H1 (cell line): ENCODE data around the gene CHD5. TPM values are rescaled to one million over a fixed set of nuclear protein-coding genes. Genes with fewer than 3 reads are reported as not detected.

ENCODE experiments used
- CTCF ChIA-PET: fragments of 300-600 bp; sonication (Branson Sonifier 250); formaldehyde crosslinking; loops from one replicate; lab custom pipeline; 2021; ENCODE audit not compliant: partially characterized antibody; lab: Charles Lee
- POLR2A ChIA-PET: fragments of 300-600 bp; sonication (Branson Sonifier 250); formaldehyde crosslinking; loops from one replicate; lab custom pipeline; 2021; ENCODE audit warnings: inconsistent platforms; ENCODE audit not compliant: partially characterized antibody; lab: Charles Lee
- DNase-seq, 2 experiments: peaks; one replicate each; pipeline versions ENCODE4 v3.0.0 to v3.0.0-alpha.2; 2010 to 2022; ENCODE audit warnings: low spot score in 2 of 2, low read depth in 1 of 2, mixed read lengths in 1 of 2
- FAIRE-seq: peaks from 2 replicates; lab custom pipeline; 2011; peaks lifted over from hg19 to GRCh38; lab: Jason Lieb, UNC
- H2AFZ ChIP-seq: 2 replicates; pipeline ENCODE4 v1.8.1; 2012; ENCODE audit warnings: low read length, inconsistent platforms
- H2AK5ac ChIP-seq: 2 replicates; pipeline ENCODE4 v1.6.1; 2013; ENCODE audit warnings: low read depth, low read length
- H2BK120ac ChIP-seq: replicated peaks from 2 replicates; pipeline ENCODE3; 2013; ENCODE audit warnings: low read depth, low read length, inconsistent platforms
- H2BK12ac ChIP-seq: 2 replicates; pipeline ENCODE4 v1.6.1; 2013; ENCODE audit warnings: low read depth, low read length
- H2BK15ac ChIP-seq: 2 replicates; pipeline ENCODE4 v1.6.1; 2013; ENCODE audit warnings: low read length
- H2BK20ac ChIP-seq: 2 replicates; pipeline ENCODE4 v1.6.1; 2013; ENCODE audit warnings: low read length
- H2BK5ac ChIP-seq: 2 replicates; pipeline ENCODE4 v1.6.1; 2013; ENCODE audit warnings: low read depth, low read length
- H3K14ac ChIP-seq: 2 replicates; pipeline ENCODE4 v1.6.1; 2013; ENCODE audit warnings: inconsistent platforms; ENCODE audit not compliant: insufficient read length
- H3K18ac ChIP-seq: 2 replicates; pipeline ENCODE4 v1.6.1; 2013; ENCODE audit warnings: low read length; ENCODE audit errors: extremely low read depth
- H3K23ac ChIP-seq: 2 replicates; pipeline ENCODE4 v1.6.1; 2013; ENCODE audit warnings: inconsistent platforms; ENCODE audit not compliant: insufficient read length
- H3K23me2 ChIP-seq: 2 replicates; pipeline ENCODE4 v1.6.1; 2013; ENCODE audit warnings: low read depth, low read length
- H3K27ac ChIP-seq: 2 replicates; pipeline ENCODE4 v1.6.1; 2011; ENCODE audit warnings: low read depth, low read length, inconsistent platforms
- H3K27me3 ChIP-seq, 4 experiments: replicated peaks in 1 of 4; 1 replicate in 1 of 4; 2 replicates in 3 of 4; pipeline versions ENCODE4 v1.6.1 to v1.8.1; 2011 to 2013; ENCODE audit warnings: low read length in 3 of 4, mild to moderate bottlenecking in 3 of 4, inconsistent platforms in 2 of 4, mixed read lengths in 2 of 4, moderate library complexity in 1 of 4; ENCODE audit not compliant: control insufficient read depth in 3 of 4, insufficient read depth in 3 of 4; ENCODE audit errors: extremely low read depth in 1 of 4
- H3K36me3 ChIP-seq, 4 experiments: 2 replicates each; pipeline versions ENCODE4 v1.6.1 to v1.8.1; 2011 to 2013; ENCODE audit warnings: mild to moderate bottlenecking in 4 of 4, low read length in 3 of 4, moderate library complexity in 2 of 4, control low read depth in 1 of 4, inconsistent platforms in 1 of 4; ENCODE audit not compliant: insufficient read depth in 4 of 4, control insufficient read depth in 2 of 4
- H3K4ac ChIP-seq: replicated peaks from 2 replicates; pipeline ENCODE3; 2013; ENCODE audit warnings: low read length, low read depth, mixed read lengths, inconsistent platforms; ENCODE audit not compliant: insufficient read length
- H3K4me1 ChIP-seq, 4 experiments: replicated peaks in 1 of 4; 1 replicate in 1 of 4; 2 replicates in 3 of 4; pipeline versions ENCODE4 v1.6.1 to v1.8.1; 2011 to 2013; ENCODE audit warnings: low read length in 3 of 4, inconsistent platforms in 2 of 4, mixed read lengths in 1 of 4; ENCODE audit not compliant: insufficient read depth in 4 of 4, control insufficient read depth in 3 of 4
- H3K4me2 ChIP-seq, 2 experiments: 2 replicates each; pipeline versions ENCODE4 v1.6.1 to v1.8.1; 2011 to 2013; ENCODE audit warnings: low read depth in 2 of 2, low read length in 2 of 2, control low read depth in 1 of 2, inconsistent platforms in 1 of 2, mild to moderate bottlenecking in 1 of 2; ENCODE audit not compliant: insufficient read depth in 1 of 2
- H3K4me3 ChIP-seq, 4 experiments: fragments of 200-600, 300-600 bp in 1 of 4; sonication (generic), shearing (Covaris generic), sonication (Bioruptor Twin) in 1 of 4; 2 replicates each; pipeline versions ENCODE4 v1.5.1 to v1.8.1; 2011 to 2016; ENCODE audit warnings: low read length in 4 of 4, low read depth in 3 of 4, control low read depth in 2 of 4, inconsistent platforms in 2 of 4, mild to moderate bottlenecking in 2 of 4, mixed read lengths in 1 of 4, moderate library complexity in 1 of 4; ENCODE audit not compliant: insufficient read depth in 2 of 4; ENCODE audit errors: extremely low read depth in 1 of 4
- H3K56ac ChIP-seq: replicated peaks from 2 replicates; pipeline ENCODE3; 2013; ENCODE audit warnings: low read depth, mild to moderate bottlenecking, mixed read lengths, low read length, inconsistent platforms; ENCODE audit not compliant: insufficient read length
- H3K79me1 ChIP-seq: 2 replicates; pipeline ENCODE4 v1.6.1; 2013; ENCODE audit warnings: low read depth, low read length, control low read depth
- H3K79me2 ChIP-seq, 2 experiments: 2 replicates each; pipeline versions ENCODE4 v1.6.1 to v1.8.1; 2012 to 2013; ENCODE audit warnings: low read length in 2 of 2, mild to moderate bottlenecking in 2 of 2, inconsistent platforms in 1 of 2; ENCODE audit not compliant: insufficient read depth in 2 of 2, control insufficient read depth in 1 of 2
- H3K9ac ChIP-seq, 4 experiments: replicated peaks in 1 of 4; 1 replicate in 1 of 4; 2 replicates in 3 of 4; pipeline versions ENCODE4 v1.6.1 to v1.8.1; 2011 to 2013; ENCODE audit warnings: low read depth in 3 of 4, low read length in 3 of 4, control low read depth in 2 of 4, mild to moderate bottlenecking in 2 of 4, moderate library complexity in 2 of 4, inconsistent platforms in 1 of 4; ENCODE audit errors: extremely low read depth in 1 of 4
- H3K9me3 ChIP-seq, 2 experiments: 2 replicates each; pipeline versions ENCODE4 v1.6.1 to v1.8.1; 2012 to 2013; ENCODE audit warnings: mild to moderate bottlenecking in 2 of 2, moderate library complexity in 2 of 2, control low read depth in 1 of 2, inconsistent platforms in 1 of 2, low read depth in 1 of 2, low read length in 1 of 2, mixed read lengths in 1 of 2; ENCODE audit not compliant: insufficient read depth in 2 of 2
- H4K20me1 ChIP-seq, 2 experiments: replicated peaks in 1 of 2; 2 replicates each; pipeline versions ENCODE3 to v1.8.1; 2011 to 2013; ENCODE audit warnings: inconsistent platforms in 2 of 2, low read length in 2 of 2, mild to moderate bottlenecking in 1 of 2; ENCODE audit not compliant: insufficient read depth in 2 of 2, control insufficient read depth in 1 of 2
- H4K5ac ChIP-seq: 2 replicates; pipeline ENCODE4 v1.6.1; 2013; ENCODE audit warnings: low read length, low read depth, mixed read lengths, inconsistent platforms; ENCODE audit not compliant: insufficient read length
- H4K8ac ChIP-seq: 2 replicates; pipeline ENCODE4 v1.8.0; 2013; ENCODE audit warnings: mild to moderate bottlenecking, moderate library complexity, low read length, inconsistent platforms; ENCODE audit not compliant: insufficient read depth; ENCODE audit errors: extremely low read depth
- H4K91ac ChIP-seq: replicated peaks from 2 replicates; pipeline ENCODE3; 2013; ENCODE audit warnings: low read length, mixed read lengths, inconsistent platforms; ENCODE audit not compliant: insufficient read length
- CREB1 ChIP-seq: IDR thresholded peaks from 2 replicates; pipeline ENCODE4 v1.6.1; 2012; ENCODE audit warnings: inconsistent platforms
- POU5F1 ChIP-seq: IDR thresholded peaks from 2 replicates; pipeline ENCODE4 v1.6.1; 2011; ENCODE audit warnings: low read depth, mild to moderate bottlenecking, low read length, moderate library complexity
- RFX5 ChIP-seq: IDR thresholded peaks from 2 replicates; pipeline ENCODE4 v1.6.1; 2011; ENCODE audit warnings: low read depth, low read length, improper control_type of control experiment, borderline replicate concordance
- SIX5 ChIP-seq: IDR thresholded peaks from 2 replicates; pipeline ENCODE4 v1.6.1; 2011; ENCODE audit warnings: mild to moderate bottlenecking, low read depth, low read length
- SP1 ChIP-seq: IDR thresholded peaks from 2 replicates; pipeline ENCODE4 v1.6.1; 2011; ENCODE audit warnings: low read depth, low read length
- WGBS, 2 experiments: shearing (Covaris generic) in 1 of 2; methylation state at CpG; one replicate each; pipeline versions ENCODE4 v1.1.6 to v1.1.7; 2013 to 2015; ENCODE audit warnings: low lambda C conversion rate in 2 of 2, mixed read lengths in 2 of 2, inconsistent platforms in 1 of 2, low coverage in 1 of 2, missing lambda C conversion rate in 1 of 2; ENCODE audit not compliant: insufficient replicate concordance in 2 of 2, insufficient coverage in 1 of 2, insufficient read length in 1 of 2; ENCODE audit errors: extremely low coverage in 1 of 2, missing lambda C conversion rate in 1 of 2; 5-methylcytosine and 5-hydroxymethylcytosine counted together
- polyA plus RNA-seq, 7 experiments: library from polyadenylated mRNA; depleted of rRNA in 3 of 7; stranded (reverse) in 5 of 7; unstranded in 2 of 7; fragments of >200 nt in 5 of 7; fragments of 200-250 nt in 2 of 7; gene quantifications; 1 replicate in 5 of 7; 2 replicates in 1 of 7; 4 replicates in 1 of 7; pipeline versions ENCODE4 v1.2.1 to v1.2.3, GENCODE V29; 2011 to 2013; ENCODE audit warnings: missing spikeins in 2 of 7, mixed read lengths in 2 of 7
- total RNA-seq: library from RNA; stranded (reverse); fragmentation: NEBNext Ultra II Directional; extraction: Animal tissue kit (Norgen Biotek cat#: 25700); gene quantifications from 2 replicates; pipeline ENCODE4 v1.2.1, GENCODE V29; 2021
- TF ChIP-seq, protein P1 (sequence below): IDR thresholded peaks from 2 replicates; pipeline ENCODE4 v1.6.1; 2012; ENCODE audit warnings: inconsistent platforms

CHD5 gene
- total and polyA plus RNA-seq, 2 of the 8 experiments (the other 6 are each of a cell fraction or from before 2014, with no cell fraction given): 0.42 to 1.8 TPM

- no peaks in the 10 kb centered on the region for H3K23me2 ChIP-seq
- peaks cover 0 to 9% (median 4%) of the 10 kb centered on the region in 4 experiments; a peak in 4 of 7 replicates for H3K4me1 ChIP-seq
- H3K27me3 ChIP-seq: peaks cover 0 to 16% (median 12%) of the 10 kb centered on the region in 4 experiments; a peak in 6 of 7 replicates
- H3K4me3 ChIP-seq: no peak overlapping the region
- H2BK15ac ChIP-seq: no peak overlapping the region
- H3K9me3 ChIP-seq: no peaks in the 10 kb centered on the region; a peak in 1 of 4 replicates
- no peak overlapping the region for H2BK5ac ChIP-seq
- ChIA-PET POLR2A (no interaction called here), CTCF (interaction anchor here (1.1 to 3.0 kb wide), 3 partner anchors 11 to 96 kb away, joined by 3 to 8 read pairs (median 5); no protein-coding TSS in a partner anchor)
- H2BK20ac ChIP-seq: no peak overlapping the region
- no peaks in the 10 kb centered on the region for H3K36me3 ChIP-seq
- no peaks in the 10 kb centered on the region for H3K79me2 ChIP-seq
- no peak overlapping the region for H4K91ac ChIP-seq
- no peak overlapping the region for H3K9ac ChIP-seq
- FAIRE-seq (no peak), DNase-seq (no peak)
- H3K18ac ChIP-seq: no peak overlapping the region
- no peak overlapping the region for H2AFZ ChIP-seq
- H3K79me1 ChIP-seq: no peaks in the 10 kb centered on the region
- H4K20me1 ChIP-seq: no peaks in the 10 kb centered on the region
- no peak overlapping the region for H3K27ac ChIP-seq
- no peak overlapping the region for H4K5ac ChIP-seq
- TF ChIP-seq, protein P1, sequence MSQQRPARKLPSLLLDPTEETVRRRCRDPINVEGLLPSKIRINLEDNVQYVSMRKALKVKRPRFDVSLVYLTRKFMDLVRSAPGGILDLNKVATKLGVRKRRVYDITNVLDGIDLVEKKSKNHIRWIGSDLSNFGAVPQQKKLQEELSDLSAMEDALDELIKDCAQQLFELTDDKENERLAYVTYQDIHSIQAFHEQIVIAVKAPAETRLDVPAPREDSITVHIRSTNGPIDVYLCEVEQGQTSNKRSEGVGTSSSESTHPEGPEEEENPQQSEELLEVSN: no peak
- no peak for TF ChIP-seq CREB1
- TF ChIP-seq SP1: no peak
- TF ChIP-seq SIX5: no peak
- TF ChIP-seq POU5F1: no peak
- no peak for TF ChIP-seq RFX5
- no peak overlapping the region for H2AK5ac ChIP-seq
- no peak overlapping the region for H3K23ac ChIP-seq
- H3K14ac ChIP-seq: no peak overlapping the region
- no peak overlapping the region for H2BK120ac ChIP-seq
- H4K8ac ChIP-seq: no peak overlapping the region
- no peak overlapping the region for H2BK12ac ChIP-seq
- H3K56ac ChIP-seq: no peak overlapping the region
- no peak overlapping the region for H3K4me2 ChIP-seq
- 90% methylated on average over 10 of the region's 11 CpGs; no CpG with 5 or more reads in 1 of the 2 experiments for WGBS, 2 experiments
- no peak overlapping the region for H3K4ac ChIP-seq
These were observed 50.1 kb downstream of the CHD5 start for GRCh38 chr1:6130036-6130435.
